Measurements from ENCODE around the gene TSPAN5. TPM values are rescaled to one million over a fixed set of nuclear protein-coding genes. Genes with fewer than 3 reads are reported as not detected.

TSPAN5 gene
- total and polyA plus RNA-seq, 3 experiments from 2014 or later = 15.9 to 29.7 (median 16.7) TPM

DNA sequence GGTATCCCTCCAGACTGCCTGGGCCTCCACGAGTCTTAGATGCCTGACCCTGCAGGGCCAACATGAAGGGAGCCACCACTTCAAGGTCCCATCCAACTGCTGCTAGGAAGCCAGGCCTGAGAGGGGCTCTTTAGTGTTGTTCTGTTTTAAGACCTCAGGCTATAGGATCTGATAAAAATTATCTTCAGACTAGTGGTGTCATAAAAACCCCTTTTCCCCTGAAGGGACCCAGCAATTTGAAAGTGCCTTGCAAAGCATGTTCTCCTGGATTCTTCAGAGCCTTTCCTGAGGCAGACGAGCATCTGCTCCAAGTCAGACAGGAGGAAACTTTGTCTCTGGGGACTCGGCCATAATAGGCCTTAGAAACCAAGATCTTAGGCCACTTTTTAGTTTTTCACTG lies 26.9 kb downstream of the TSPAN5 start:
- Histone ChIP-seq H3K27me3 (ENCODE audit: insufficient read depth, low read length, poor library complexity, severe bottlenecking) (no peaks in the 10 kb centered on the region), H3K27ac (ENCODE audit: low read depth, low read length) (no peak overlapping the region), H3K9me3 (ENCODE audit: low read length) (no peaks in the 10 kb centered on the region), H3K4me1 (ENCODE audit: insufficient read depth, low read length) (no peaks in the 10 kb centered on the region), H3K4me3 (ENCODE audit: low read length) (no peak overlapping the region), H3K36me3 (ENCODE audit: insufficient read depth, low read length) (no peaks in the 10 kb centered on the region)
- Mint-ChIP-seq H3K27ac (peak overlapping the region in 1 of 8 donors; percentile 23), H3K4me3 (no peak overlapping the region), H3K27me3 (no peaks in the 10 kb centered on the region), H3K4me1 (peaks cover 36 to 63% (median 61%) of the 10 kb centered on the region in 3 donors), H3K36me3 (peaks cover 0 to 12% (median 6%) of the 10 kb centered on the region in 3 donors), H3K9me3 (no peaks in the 10 kb centered on the region)
- DNase-seq = no peak
- CTCF ChIA-PET = no interaction called here
- POLR2A ChIA-PET = interaction anchor here (0.7 kb wide), 1 partner anchor 56 kb away, joined by 3 read pairs; no protein-coding TSS in a partner anchor

DNA sequence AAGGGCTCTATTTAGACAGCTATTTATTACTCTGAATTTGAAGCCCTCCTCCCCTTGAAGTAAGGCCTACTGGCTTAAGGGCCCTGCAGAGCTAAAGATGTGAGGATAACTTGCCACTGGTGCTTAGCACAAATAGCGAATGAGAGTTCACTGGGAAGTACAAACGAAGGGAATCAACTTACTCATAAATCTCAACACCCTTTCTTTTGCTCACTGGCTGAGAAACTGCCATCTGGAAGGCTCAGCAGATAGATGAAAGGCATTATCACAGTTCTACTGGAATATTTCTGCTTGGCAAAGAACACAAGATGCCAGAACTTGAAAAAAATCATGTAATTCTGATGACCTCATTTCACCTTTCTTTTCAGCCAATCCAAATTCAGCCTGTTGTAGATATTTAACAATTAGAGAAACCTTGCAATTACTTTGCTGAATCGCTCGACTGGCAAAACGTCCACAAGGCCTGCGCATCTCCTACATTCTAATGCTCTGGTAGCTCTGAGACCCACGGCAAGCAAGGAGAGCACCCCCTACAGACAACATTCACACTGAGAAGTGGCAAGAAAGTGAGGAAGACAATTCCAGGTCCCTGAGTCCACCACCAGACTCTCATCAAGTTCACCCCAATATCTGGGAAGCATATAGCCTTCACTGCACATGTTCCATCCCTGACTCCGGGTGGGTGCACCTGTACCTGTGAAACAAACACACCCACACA lies 27.5 kb downstream of the TSPAN5 start:
- no peaks in the 10 kb centered on the region for H3K4me1 ChIP-seq (ENCODE audit: insufficient read depth, low read length)
- CTCF ChIA-PET = no interaction called here
- no peaks in the 10 kb centered on the region for H3K9me3 Mint-ChIP-seq

DNA sequence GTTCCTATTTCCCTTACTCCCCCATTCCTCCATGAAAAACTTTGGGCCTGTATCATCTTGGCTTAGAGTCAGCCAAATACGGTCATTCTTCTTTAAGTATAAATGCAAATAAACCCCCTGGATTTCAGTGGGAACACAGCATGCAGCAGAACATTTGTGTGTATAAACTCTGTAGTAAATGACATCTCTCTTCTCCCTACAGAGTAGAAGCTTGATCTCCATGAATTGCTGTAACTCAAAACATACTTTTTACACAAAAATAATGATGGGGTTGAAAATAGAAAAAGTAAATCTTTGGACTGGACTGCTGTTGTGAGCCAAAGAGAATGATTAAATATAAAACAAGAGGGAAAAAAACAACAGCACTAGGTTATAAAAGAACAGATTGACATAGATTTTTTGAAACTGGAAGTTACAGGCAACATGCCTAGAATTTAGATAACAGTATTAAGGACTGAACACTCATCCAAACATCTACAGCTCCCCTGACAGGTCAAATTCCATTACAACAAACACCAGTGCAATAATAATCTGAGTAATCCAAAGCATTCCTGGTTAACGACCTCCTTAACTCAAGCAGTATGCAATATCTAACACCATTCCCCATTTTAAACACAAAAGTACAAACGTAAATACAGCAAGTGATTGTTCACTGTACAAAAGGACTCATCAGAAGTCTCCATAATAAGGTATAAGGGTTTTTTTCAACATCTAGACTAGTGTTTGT lies 30.7 kb downstream of the TSPAN5 start:
- H3K27ac ChIP-seq (ENCODE audit: low read depth, low read length) = no peak overlapping the region
- H3K36me3 ChIP-seq (ENCODE audit: insufficient read depth, low read length) = no peaks in the 10 kb centered on the region
- DNase-seq = no peak
- ChIA-PET CTCF (no interaction called here), POLR2A (no interaction called here)
- Mint-ChIP-seq H3K9me3 (no peaks in the 10 kb centered on the region), H3K4me1 (peaks cover 53 to 88% (median 82%) of the 10 kb centered on the region in 3 donors), H3K27me3 (peaks cover 0 to under 1% of the 10 kb centered on the region in 2 donors), H3K27ac (peak overlapping the region in 1 of 8 donors; percentile 19), H3K4me3 (no peak overlapping the region), H3K36me3 (peaks cover 0 to 8% (median 0%) of the 10 kb centered on the region in 3 donors)
- no peak overlapping the region for H3K4me3 ChIP-seq (ENCODE audit: low read length)
- no peaks in the 10 kb centered on the region for H3K4me1 ChIP-seq (ENCODE audit: insufficient read depth, low read length)
- no peaks in the 10 kb centered on the region for H3K27me3 ChIP-seq (ENCODE audit: insufficient read depth, low read length, poor library complexity, severe bottlenecking)
- H3K9me3 ChIP-seq (ENCODE audit: low read length) = no peaks in the 10 kb centered on the region

More for the DNA sequence above, 27.5 kb downstream of the TSPAN5 start:
- Mint-ChIP-seq H3K27ac (no peak overlapping the region), H3K27me3 (no peaks in the 10 kb centered on the region), H3K4me1 (peaks cover 40 to 69% (median 67%) of the 10 kb centered on the region in 3 donors), H3K36me3 (peaks cover 0 to 14% (median 6%) of the 10 kb centered on the region in 3 donors), H3K4me3 (no peak overlapping the region)
- Histone ChIP-seq H3K27ac (ENCODE audit: low read depth, low read length) (no peak overlapping the region), H3K9me3 (ENCODE audit: low read length) (no peaks in the 10 kb centered on the region), H3K27me3 (ENCODE audit: insufficient read depth, low read length, poor library complexity, severe bottlenecking) (no peaks in the 10 kb centered on the region), H3K4me3 (ENCODE audit: low read length) (no peak overlapping the region), H3K36me3 (ENCODE audit: insufficient read depth, low read length) (no peaks in the 10 kb centered on the region)
- POLR2A ChIA-PET = interaction anchor here (0.7 kb wide), 1 partner anchor 57 kb away, joined by 3 read pairs; no protein-coding TSS in a partner anchor
- no peak for DNase-seq

DNA sequence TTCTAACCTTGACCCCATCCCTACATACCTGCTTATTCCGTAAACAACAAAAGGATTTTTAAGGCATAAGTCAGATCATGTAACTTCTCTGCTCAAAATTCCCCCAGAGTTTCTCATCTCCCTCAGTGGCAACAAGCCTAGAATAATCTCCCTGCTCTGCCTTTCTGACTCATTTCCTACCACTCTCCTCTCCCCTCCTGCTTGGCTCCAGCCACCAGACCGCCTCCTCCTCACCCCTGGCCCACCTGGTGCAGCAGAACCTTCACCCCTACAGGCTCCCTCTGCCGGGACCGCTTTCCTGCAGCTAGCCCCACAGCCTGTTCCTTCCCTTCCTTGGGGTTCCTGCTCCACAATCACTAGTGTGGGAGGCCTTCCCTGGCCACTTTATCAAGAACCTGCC lies 32.1 kb downstream of the TSPAN5 start:
- DNase-seq = no peak
- H3K27me3 Mint-ChIP-seq = peaks cover 0 to 2% of the 10 kb centered on the region in 2 donors
- no peak overlapping the region for H3K27ac Mint-ChIP-seq

DNA sequence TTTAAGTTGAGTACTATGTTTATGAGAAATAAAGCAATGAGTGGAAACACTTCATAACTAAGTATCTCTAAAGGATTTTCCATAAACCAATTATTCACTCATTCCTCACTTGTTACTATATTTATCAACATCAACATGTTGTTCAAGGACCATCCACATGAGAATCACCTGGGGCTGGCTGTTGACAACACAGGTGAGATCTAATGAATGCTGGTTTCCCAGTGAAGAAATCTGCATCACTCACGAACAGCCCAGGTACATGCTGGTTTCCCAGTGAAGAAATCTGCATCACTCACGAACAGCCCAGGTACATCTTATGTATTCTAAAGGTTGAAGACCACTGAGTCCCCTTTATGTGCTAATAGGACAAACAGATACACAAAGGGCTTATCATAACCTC lies 32.5 kb downstream of the TSPAN5 start:
- Histone ChIP-seq H3K4me1 (ENCODE audit: insufficient read depth, low read length) (no peaks in the 10 kb centered on the region), H3K4me3 (ENCODE audit: low read length) (no peak overlapping the region), H3K9me3 (ENCODE audit: low read length) (no peaks in the 10 kb centered on the region), H3K27me3 (ENCODE audit: insufficient read depth, low read length, poor library complexity, severe bottlenecking) (no peaks in the 10 kb centered on the region), H3K27ac (ENCODE audit: low read depth, low read length) (no peak overlapping the region), H3K36me3 (ENCODE audit: insufficient read depth, low read length) (no peaks in the 10 kb centered on the region)
- Mint-ChIP-seq H3K36me3 (peaks cover 0 to 6% (median 0%) of the 10 kb centered on the region in 3 donors), H3K4me3 (no peak overlapping the region), H3K27me3 (peaks cover 0 to 2% of the 10 kb centered on the region in 2 donors), H3K4me1 (peaks cover 50 to 80% (median 71%) of the 10 kb centered on the region in 3 donors), H3K9me3 (no peaks in the 10 kb centered on the region), H3K27ac (peak overlapping the region in 1 of 8 donors; percentile 14)
- no peak for DNase-seq
- CTCF ChIA-PET = no interaction called here
- POLR2A ChIA-PET = no interaction called here

More for the DNA sequence above, 32.1 kb downstream of the TSPAN5 start:
- no peaks in the 10 kb centered on the region for H3K9me3 ChIP-seq (ENCODE audit: low read length)
- Mint-ChIP-seq H3K4me1 (peaks cover 52 to 83% (median 74%) of the 10 kb centered on the region in 3 donors), H3K9me3 (no peaks in the 10 kb centered on the region), H3K4me3 (peak overlapping the region in 1 of 7 donors; percentile 71), H3K36me3 (peaks cover 0 to 6% (median 0%) of the 10 kb centered on the region in 3 donors)
- ChIA-PET POLR2A (interaction anchor here (0.6 kb wide), 1 partner anchor 152 kb away, joined by 3 read pairs; no protein-coding TSS in a partner anchor), CTCF (no interaction called here)
- no peak overlapping the region for H3K4me3 ChIP-seq (ENCODE audit: low read length)
- H3K27ac ChIP-seq (ENCODE audit: low read depth, low read length) = no peak overlapping the region
- H3K36me3 ChIP-seq (ENCODE audit: insufficient read depth, low read length) = no peaks in the 10 kb centered on the region
- no peaks in the 10 kb centered on the region for H3K27me3 ChIP-seq (ENCODE audit: insufficient read depth, low read length, poor library complexity, severe bottlenecking)
- no peaks in the 10 kb centered on the region for H3K4me1 ChIP-seq (ENCODE audit: insufficient read depth, low read length)

DNA sequence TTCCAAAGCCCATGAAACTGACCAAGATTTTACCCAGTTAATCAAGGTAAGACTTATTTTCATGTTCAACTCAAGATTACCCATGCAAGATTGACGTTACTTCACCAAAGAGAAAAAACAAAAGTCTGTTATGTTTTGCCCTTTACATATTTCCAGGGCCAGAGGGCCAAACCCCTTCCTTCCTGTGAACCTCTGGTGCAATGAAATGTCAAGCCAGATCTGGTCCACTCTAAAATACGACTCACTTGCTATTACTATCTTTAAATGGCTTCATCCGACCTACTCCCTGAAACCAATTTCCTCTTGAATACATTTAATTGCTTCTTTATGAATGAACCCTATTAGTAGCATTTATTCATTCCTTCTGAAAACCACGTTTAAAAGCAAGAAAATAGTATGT lies 33.0 kb downstream of the TSPAN5 start:
- H3K9me3 ChIP-seq (ENCODE audit: low read length) = no peaks in the 10 kb centered on the region
- no peak overlapping the region for H3K27ac ChIP-seq (ENCODE audit: low read depth, low read length)
- peak overlapping the region in 2 of 8 donors; percentile 7 to 14 for H3K27ac Mint-ChIP-seq
- ChIA-PET POLR2A (no interaction called here), CTCF (no interaction called here)
- peaks cover 0 to 8% (median 0%) of the 10 kb centered on the region in 3 donors for H3K36me3 Mint-ChIP-seq
- no peaks in the 10 kb centered on the region for H3K36me3 ChIP-seq (ENCODE audit: insufficient read depth, low read length)
- H3K4me1 Mint-ChIP-seq = peaks cover 54 to 81% (median 71%) of the 10 kb centered on the region in 3 donors
- H3K27me3 Mint-ChIP-seq = peaks cover 0 to 2% of the 10 kb centered on the region in 2 donors
- no peaks in the 10 kb centered on the region for H3K27me3 ChIP-seq (ENCODE audit: insufficient read depth, low read length, poor library complexity, severe bottlenecking)
- no peaks in the 10 kb centered on the region for H3K9me3 Mint-ChIP-seq
- no peaks in the 10 kb centered on the region for H3K4me1 ChIP-seq (ENCODE audit: insufficient read depth, low read length)
- H3K4me3 Mint-ChIP-seq = no peak overlapping the region
- no peak overlapping the region for H3K4me3 ChIP-seq (ENCODE audit: low read length)
- DNase-seq = no peak

DNA sequence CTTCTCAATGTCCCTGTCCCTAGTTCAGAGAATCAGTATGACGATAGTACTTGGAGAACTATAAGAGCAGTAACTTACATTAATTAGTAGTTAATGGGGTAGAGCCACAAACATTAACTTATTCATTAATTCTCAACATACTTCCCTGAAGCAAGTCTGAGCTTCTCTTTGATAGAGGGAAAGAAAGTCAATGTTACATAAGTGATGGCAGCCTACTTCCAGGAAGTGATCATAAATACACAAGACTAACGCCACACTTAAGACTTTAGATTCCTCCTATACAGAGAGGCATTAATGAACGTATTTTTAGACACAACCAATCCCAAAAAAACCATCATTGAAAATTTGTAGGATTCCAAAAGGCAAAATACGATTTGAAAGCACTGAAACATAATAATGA lies 33.8 kb downstream of the TSPAN5 start:
- no peaks in the 10 kb centered on the region for H3K4me1 ChIP-seq (ENCODE audit: insufficient read depth, low read length)
- no peaks in the 10 kb centered on the region for H3K9me3 ChIP-seq (ENCODE audit: low read length)
- POLR2A ChIA-PET = interaction anchor here (0.8 kb wide), 1 partner anchor 80 kb away, joined by 3 read pairs; no protein-coding TSS in a partner anchor
- H3K36me3 ChIP-seq (ENCODE audit: insufficient read depth, low read length) = no peaks in the 10 kb centered on the region
- no peak overlapping the region for H3K27ac Mint-ChIP-seq
- H3K4me1 Mint-ChIP-seq = peaks cover 48 to 78% (median 71%) of the 10 kb centered on the region in 3 donors
- DNase-seq = no peak
- peaks cover 0 to 2% of the 10 kb centered on the region in 2 donors for H3K27me3 Mint-ChIP-seq
- CTCF ChIA-PET = no interaction called here
- peaks cover 0 to 8% (median 0%) of the 10 kb centered on the region in 3 donors for H3K36me3 Mint-ChIP-seq
- no peaks in the 10 kb centered on the region for H3K27me3 ChIP-seq (ENCODE audit: insufficient read depth, low read length, poor library complexity, severe bottlenecking)
- H3K4me3 ChIP-seq (ENCODE audit: low read length) = no peak overlapping the region
- no peak overlapping the region for H3K27ac ChIP-seq (ENCODE audit: low read depth, low read length)
- no peaks in the 10 kb centered on the region for H3K9me3 Mint-ChIP-seq
- peak overlapping the region in 1 of 7 donors; percentile 10 for H3K4me3 Mint-ChIP-seq

DNA sequence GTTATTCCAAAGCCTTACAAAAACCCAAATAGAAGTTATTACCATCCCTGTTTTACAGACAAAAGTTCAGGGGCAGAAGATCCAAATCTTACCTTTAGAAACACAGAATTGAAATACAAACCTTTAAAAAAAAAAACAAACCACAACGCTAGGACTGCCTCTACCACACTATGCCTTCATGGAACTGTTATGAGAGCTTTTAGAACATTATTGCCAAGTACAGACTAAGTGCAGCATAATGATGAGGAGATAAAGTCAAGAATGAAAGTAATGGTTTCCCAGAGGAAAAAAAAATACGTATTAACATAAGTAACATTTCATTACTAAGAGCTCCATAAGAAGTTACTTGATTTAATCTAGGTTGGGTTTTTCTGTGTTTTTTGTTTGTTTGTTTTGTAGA lies 34.3 kb downstream of the TSPAN5 start:
- H3K27ac ChIP-seq (ENCODE audit: low read depth, low read length) = no peak overlapping the region
- ChIA-PET POLR2A (interaction anchor here (0.8 kb wide), 1 partner anchor 81 kb away, joined by 3 read pairs; no protein-coding TSS in a partner anchor), CTCF (no interaction called here)
- H3K27me3 ChIP-seq (ENCODE audit: insufficient read depth, low read length, poor library complexity, severe bottlenecking) = no peaks in the 10 kb centered on the region
- Mint-ChIP-seq H3K4me3 (no peak overlapping the region), H3K4me1 (peaks cover 47 to 79% (median 70%) of the 10 kb centered on the region in 3 donors), H3K36me3 (peaks cover 0 to 8% (median 0%) of the 10 kb centered on the region in 3 donors), H3K27ac (no peak overlapping the region), H3K9me3 (no peaks in the 10 kb centered on the region), H3K27me3 (peaks cover 0 to 2% of the 10 kb centered on the region in 2 donors)
- H3K4me1 ChIP-seq (ENCODE audit: insufficient read depth, low read length) = no peaks in the 10 kb centered on the region
- H3K9me3 ChIP-seq (ENCODE audit: low read length) = no peaks in the 10 kb centered on the region
- H3K36me3 ChIP-seq (ENCODE audit: insufficient read depth, low read length) = no peaks in the 10 kb centered on the region
- no peak overlapping the region for H3K4me3 ChIP-seq (ENCODE audit: low read length)
- no peak for DNase-seq

All from CD8-positive, alpha-beta memory T cell (primary cell).